Colonic mucosa (tissue), 4 donors: ENCODE measurements around the gene PSMA5. TPM values are rescaled to one million over a fixed set of nuclear protein-coding genes. Genes with fewer than 3 reads are reported as not detected.

ENCODE experiments used
- DNase-seq: peaks from one replicate; pipeline ENCODE4 v3.0.0-alpha.2; 2020
- H3K27ac ChIP-seq: fragments of 200-600 bp; one replicate; pipeline ENCODE4 v1.8.0; 2021
- H3K27me3 ChIP-seq: fragments of 200-600 bp; one replicate; pipeline ENCODE4 v1.8.0; 2021
- H3K36me3 ChIP-seq: fragments of 200-600 bp; one replicate; pipeline ENCODE4 v1.8.0; 2021
- H3K4me1 ChIP-seq: fragments of 200-600 bp; one replicate; pipeline ENCODE4 v1.8.0; 2021; ENCODE audit warnings: mild to moderate bottlenecking
- H3K4me3 ChIP-seq: fragments of 200-600 bp; one replicate; pipeline ENCODE4 v1.8.0; 2021
- H3K9ac ChIP-seq, 2 donors: one replicate each; pipeline ENCODE4 v1.7.0; 2013; ENCODE audit warnings: control low read depth in 2 of 2, low read depth in 2 of 2, low read length in 2 of 2
- H3K9me3 ChIP-seq: fragments of 200-600 bp; one replicate; pipeline ENCODE4 v1.8.0; 2021
- intact Hi-C: fragments of 100-400 bp; cut with DNase I; formaldehyde crosslinking; loops from one replicate; pipeline ENCODE4 v1.14.1; 2022
- total RNA-seq, 2 donors: library from RNA; stranded (reverse); fragmentation: NEBNext Ultra II Directional in 1 of 2; extraction: Animal tissue kit (Norgen Biotek cat#: 25700) in 1 of 2; gene quantifications; one replicate each; pipeline ENCODE4 v1.2.1, GENCODE V29; 2021
- TF ChIP-seq, protein P1 (sequence below): fragments of 200-600 bp; IDR thresholded peaks from one replicate; pipeline ENCODE4 v1.8.0; 2022; ENCODE audit warnings: antibody characterized with exemption, mild to moderate bottlenecking
- donor health status: healthy.
- donor health status: DM: no; HTN: no; CAD: no.
- donor health status: DM: no; HTN: no; CAD: no.

Gene PSMA5
- total RNA-seq, 2 donors from 2014 or later, result 93.9 to 163 TPM

GRCh38 chr1:109432336-109432735 is 6.1 kb upstream of the PSMA5 start:
- intact Hi-C loops, result loop anchor here (5.0 kb wide), 1 partner anchor 45 kb away; no protein-coding TSS in a partner anchor
- H3K9ac ChIP-seq, result no peak overlapping the region
- H3K27me3 ChIP-seq, result no peaks in the 10 kb centered on the region
- H3K4me1 ChIP-seq, result peaks cover 5% of the 10 kb centered on the region
- H3K9me3 ChIP-seq, result no peaks in the 10 kb centered on the region
- TF ChIP-seq, protein P1, sequence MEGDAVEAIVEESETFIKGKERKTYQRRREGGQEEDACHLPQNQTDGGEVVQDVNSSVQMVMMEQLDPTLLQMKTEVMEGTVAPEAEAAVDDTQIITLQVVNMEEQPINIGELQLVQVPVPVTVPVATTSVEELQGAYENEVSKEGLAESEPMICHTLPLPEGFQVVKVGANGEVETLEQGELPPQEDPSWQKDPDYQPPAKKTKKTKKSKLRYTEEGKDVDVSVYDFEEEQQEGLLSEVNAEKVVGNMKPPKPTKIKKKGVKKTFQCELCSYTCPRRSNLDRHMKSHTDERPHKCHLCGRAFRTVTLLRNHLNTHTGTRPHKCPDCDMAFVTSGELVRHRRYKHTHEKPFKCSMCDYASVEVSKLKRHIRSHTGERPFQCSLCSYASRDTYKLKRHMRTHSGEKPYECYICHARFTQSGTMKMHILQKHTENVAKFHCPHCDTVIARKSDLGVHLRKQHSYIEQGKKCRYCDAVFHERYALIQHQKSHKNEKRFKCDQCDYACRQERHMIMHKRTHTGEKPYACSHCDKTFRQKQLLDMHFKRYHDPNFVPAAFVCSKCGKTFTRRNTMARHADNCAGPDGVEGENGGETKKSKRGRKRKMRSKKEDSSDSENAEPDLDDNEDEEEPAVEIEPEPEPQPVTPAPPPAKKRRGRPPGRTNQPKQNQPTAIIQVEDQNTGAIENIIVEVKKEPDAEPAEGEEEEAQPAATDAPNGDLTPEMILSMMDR, result no peak
- no peak overlapping the region for H3K27ac ChIP-seq
- H3K36me3 ChIP-seq, result no peaks in the 10 kb centered on the region
- DNase-seq, result no peak
- no peak overlapping the region for H3K4me3 ChIP-seq

GRCh38 chr1:109427171-109427467 is 871 bp upstream of the PSMA5 start:
- DNase-seq, result no peak
- Histone ChIP-seq H3K9ac (peak overlapping the region; percentile 31 to 86), H3K36me3 (no peaks in the 10 kb centered on the region), H3K27me3 (no peaks in the 10 kb centered on the region), H3K4me1 (peaks cover 18% of the 10 kb centered on the region), H3K9me3 (no peaks in the 10 kb centered on the region), H3K4me3 (peak overlapping the region; percentile 92), H3K27ac (peak overlapping the region; percentile 93)
- intact Hi-C loops, result loop anchor here (10.0 kb wide), 1 partner anchor 108 kb away; the partner anchor contains the start of gene GPR61
- TF ChIP-seq, protein P1, result no peak

DNA sequence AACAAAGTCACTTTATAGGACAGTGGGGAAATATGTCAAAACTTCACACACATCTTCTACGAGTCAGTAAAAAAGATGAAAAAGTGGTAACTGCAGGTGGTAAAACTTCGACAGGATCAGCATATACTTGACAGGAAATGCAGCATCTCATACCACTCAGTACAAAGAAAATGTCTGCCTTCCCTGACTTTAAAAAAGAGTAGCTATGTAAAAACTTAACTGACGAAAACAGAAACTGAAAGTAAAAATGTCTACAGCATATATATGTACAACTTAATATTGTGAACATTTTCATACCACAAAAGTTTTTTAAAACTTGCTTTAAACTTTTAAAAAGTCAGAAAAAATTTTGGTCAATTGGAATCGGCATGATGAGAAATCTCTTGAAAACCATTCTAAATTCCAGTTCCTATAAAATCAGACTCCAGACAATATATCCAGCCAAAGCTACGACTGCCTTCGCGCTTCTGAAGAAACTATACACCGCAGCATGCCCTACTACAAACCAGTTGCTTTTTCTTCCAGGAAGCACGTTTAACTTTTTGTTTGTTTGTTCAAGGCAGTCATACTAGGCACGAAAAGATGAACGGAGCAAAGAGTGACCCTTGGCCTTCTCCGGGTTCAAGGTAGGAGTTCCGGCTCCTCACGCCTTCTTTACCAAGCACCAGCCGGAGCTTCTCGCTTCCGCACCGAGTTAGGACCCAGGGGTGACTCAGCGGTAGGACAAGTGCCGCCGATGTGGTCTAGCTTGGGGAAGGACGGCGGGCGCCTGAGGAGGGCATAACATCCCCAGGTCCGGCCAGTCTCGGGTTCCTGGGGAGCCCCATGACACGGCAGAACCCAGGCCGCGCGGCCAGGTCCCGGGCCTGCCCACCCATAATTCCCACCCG is 612 bp downstream of the PSMA5 start:
- intact Hi-C loops, result loop anchor here (10.0 kb wide), 1 partner anchor 109 kb away; the partner anchor contains the start of gene GPR61
- Histone ChIP-seq H3K9me3 (no peaks in the 10 kb centered on the region), H3K4me1 (peaks cover 18% of the 10 kb centered on the region), H3K27ac (peak overlapping the region; percentile 93), H3K9ac (peak overlapping the region; percentile 53 to 86), H3K4me3 (peak overlapping the region; percentile 92), H3K36me3 (peaks cover 6% of the 10 kb centered on the region), H3K27me3 (no peaks in the 10 kb centered on the region)
- TF ChIP-seq, protein P1, result no peak
- DNase-seq, result peak; percentile 65

- Histone ChIP-seq H3K9ac (no peak overlapping the region), H3K27me3 (no peaks in the 10 kb centered on the region), H3K27ac (no peak overlapping the region), H3K9me3 (no peaks in the 10 kb centered on the region), H3K4me1 (peaks cover 18% of the 10 kb centered on the region), H3K36me3 (peaks cover 6% of the 10 kb centered on the region), H3K4me3 (no peak overlapping the region)
- no peak for DNase-seq
- TF ChIP-seq, protein P1, result no peak
- intact Hi-C loops, result loop anchor here (10.0 kb wide), 1 partner anchor 111 kb away; the partner anchor contains the start of gene GPR61
These were observed 2.8 kb downstream of the PSMA5 start for GRCh38 chr1:109423498-109423897.

DNA sequence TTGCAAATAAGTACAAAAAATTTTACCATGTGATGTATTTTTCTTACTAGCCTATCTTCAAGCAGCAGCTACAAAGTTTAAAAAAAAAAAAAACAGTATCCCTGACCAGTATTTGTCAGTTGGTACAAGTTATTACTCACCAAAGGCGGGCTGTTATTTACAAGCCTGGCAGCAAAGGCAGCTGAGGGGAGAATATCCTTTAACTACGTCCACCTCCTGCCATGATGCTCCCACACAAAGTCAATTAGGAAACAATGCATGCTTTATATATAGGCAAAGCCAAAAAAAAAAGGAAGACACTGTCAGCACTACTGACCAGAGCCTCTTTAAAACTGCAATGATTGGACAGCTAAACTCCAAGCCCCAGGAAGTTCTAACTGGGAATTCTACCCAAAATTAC is 13.7 kb downstream of the PSMA5 start:
- Histone ChIP-seq H3K36me3 (peaks cover 31% of the 10 kb centered on the region), H3K4me1 (no peaks in the 10 kb centered on the region), H3K27ac (no peak overlapping the region), H3K9me3 (no peaks in the 10 kb centered on the region), H3K9ac (no peak overlapping the region), H3K27me3 (no peaks in the 10 kb centered on the region), H3K4me3 (no peak overlapping the region)
- intact Hi-C loops, result no loop called here
- TF ChIP-seq, protein P1, result no peak
- no peak for DNase-seq
